ENCODE results near the gene RBM20.

GRCh38 chr10:110666673-110667072 lies 22.5 kb downstream of the RBM20 start:
- TF ChIP-seq RARB (CRISPR knock-in tag; IDR thresholded peaks at IDR 0.05) = no peak
- TF ChIP-seq TSHZ2 (CRISPR knock-in tag; IDR thresholded peaks at IDR 0.05) = no peak
- TF ChIP-seq, protein P1, sequence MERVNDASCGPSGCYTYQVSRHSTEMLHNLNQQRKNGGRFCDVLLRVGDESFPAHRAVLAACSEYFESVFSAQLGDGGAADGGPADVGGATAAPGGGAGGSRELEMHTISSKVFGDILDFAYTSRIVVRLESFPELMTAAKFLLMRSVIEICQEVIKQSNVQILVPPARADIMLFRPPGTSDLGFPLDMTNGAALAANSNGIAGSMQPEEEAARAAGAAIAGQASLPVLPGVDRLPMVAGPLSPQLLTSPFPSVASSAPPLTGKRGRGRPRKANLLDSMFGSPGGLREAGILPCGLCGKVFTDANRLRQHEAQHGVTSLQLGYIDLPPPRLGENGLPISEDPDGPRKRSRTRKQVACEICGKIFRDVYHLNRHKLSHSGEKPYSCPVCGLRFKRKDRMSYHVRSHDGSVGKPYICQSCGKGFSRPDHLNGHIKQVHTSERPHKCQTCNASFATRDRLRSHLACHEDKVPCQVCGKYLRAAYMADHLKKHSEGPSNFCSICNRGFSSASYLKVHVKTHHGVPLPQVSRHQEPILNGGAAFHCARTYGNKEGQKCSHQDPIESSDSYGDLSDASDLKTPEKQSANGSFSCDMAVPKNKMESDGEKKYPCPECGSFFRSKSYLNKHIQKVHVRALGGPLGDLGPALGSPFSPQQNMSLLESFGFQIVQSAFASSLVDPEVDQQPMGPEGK (CRISPR knock-in tag; IDR thresholded peaks at IDR 0.05; ENCODE audit: borderline replicate concordance) = no peak
- TF ChIP-seq ZC3H10 (CRISPR knock-in tag; IDR thresholded peaks at IDR 0.05) = no peak
- no peak for TF ChIP-seq CREB5 (CRISPR knock-in tag; IDR thresholded peaks at IDR 0.05; ENCODE audit: low read depth)

Data from SK-N-SH treated with all-trans-retinoic acid at 6 μM for 48 hours (cell line).